ENCODE data around the gene MTHFS.

DNA sequence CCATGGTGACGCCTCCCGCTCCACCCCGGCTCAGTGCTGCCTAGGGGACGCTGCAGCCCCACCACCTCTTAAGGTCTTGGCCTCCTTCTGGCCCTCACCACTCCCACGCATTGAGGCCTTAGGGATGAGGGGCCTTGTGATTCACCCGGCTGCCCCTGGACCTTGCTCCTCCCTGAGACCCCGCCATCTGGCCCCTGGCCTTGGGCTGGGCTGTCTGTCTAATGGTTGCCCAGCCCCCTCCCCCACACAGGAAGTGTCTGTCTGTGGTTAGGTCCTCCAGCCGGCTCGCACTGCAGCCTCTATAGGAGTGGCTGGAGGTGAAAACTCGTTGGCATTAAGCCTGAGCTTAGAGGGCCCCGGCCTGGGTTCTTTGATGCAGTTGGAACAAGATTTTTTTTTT is 21.5 kb upstream of the MTHFS start:
- TF ChIP-seq YY1 (IDR thresholded peaks at IDR 0.05; ENCODE audit: insufficient read depth, insufficient read length), result no peak
- TF ChIP-seq ZNF274 (IDR thresholded peaks at IDR 0.05; ENCODE audit: low read depth, low read length), result no peak
- no peak for TF ChIP-seq SUZ12 (IDR thresholded peaks at IDR 0.05; ENCODE audit: extremely low read depth, insufficient read depth, insufficient read length)
